GM21381 (cell line): ENCODE data around the gene KBTBD4.

Source experiments
- ATAC-seq: cut with Tn5 transposase; IDR thresholded peaks from one replicate; pipeline ENCODE4 v1.9.1; 2021; ENCODE audit warnings: mild to moderate bottlenecking, moderate library complexity; ENCODE audit not compliant: unreplicated experiment

The KBTBD4 gene

GRCh38 chr11:47578524-47579494, at the start of gene KBTBD4, which contains the start of gene NDUFS3:
Gene KBTBD4 (minus strand): TSS chr11:47578970. CDS start chr11:47578951, 19 bp downstream.
Gene NDUFS3 (plus strand): TSS chr11:47579074. CDS start chr11:47579092, 18 bp downstream.
- peak; percentile 92 for ATAC-seq

- ATAC-seq, result no peak
These were observed 49.3 kb upstream of the KBTBD4 start for GRCh38 chr11:47628026-47628425.

- no peak for ATAC-seq
These were observed 47.5 kb upstream of the KBTBD4 start for GRCh38 chr11:47626234-47626633.

- ATAC-seq, result no peak
These were observed 42.1 kb upstream of the KBTBD4 start for GRCh38 chr11:47620836-47621378.

GRCh38 chr11:47617417-47617809, 38.6 kb upstream of the KBTBD4 start:
- no peak for ATAC-seq

- no peak for ATAC-seq
These were observed 38.1 kb upstream of the KBTBD4 start for GRCh38 chr11:47616726-47617416.

GRCh38 chr11:47615249-47615648, 36.5 kb upstream of the KBTBD4 start:
- ATAC-seq, result no peak

- peak; percentile 87 for ATAC-seq
These were observed 32.6 kb upstream of the KBTBD4 start for GRCh38 chr11:47611348-47611794.

- ATAC-seq, result no peak
These were observed 30.9 kb upstream of the KBTBD4 start for GRCh38 chr11:47609675-47610074.

- ATAC-seq, result no peak
These were observed 28.6 kb upstream of the KBTBD4 start for GRCh38 chr11:47607380-47607779.

- no peak for ATAC-seq
These were observed 28.0 kb upstream of the KBTBD4 start for GRCh38 chr11:47606731-47607130.

GRCh38 chr11:47605921-47606320, 27.2 kb upstream of the KBTBD4 start:
- ATAC-seq, result no peak

- no peak for ATAC-seq
These were observed 24.5 kb upstream of the KBTBD4 start for GRCh38 chr11:47603295-47603694.

GRCh38 chr11:47599902-47600301, 21.1 kb upstream of the KBTBD4 start:
- no peak for ATAC-seq

- ATAC-seq, result no peak
These were observed 17.2 kb upstream of the KBTBD4 start for GRCh38 chr11:47595967-47596366.

GRCh38 chr11:47595029-47595428, 16.3 kb upstream of the KBTBD4 start:
- ATAC-seq, result no peak

- ATAC-seq, result no peak
These were observed 15.4 kb upstream of the KBTBD4 start, which contains the start of gene C1QTNF4 for GRCh38 chr11:47593934-47594855. Gene C1QTNF4 (minus strand): TSS chr11:47594411. CDS start chr11:47590810, 3,601 bp downstream.

- no peak for ATAC-seq
These were observed 14.7 kb upstream of the KBTBD4 start for GRCh38 chr11:47593492-47593933.

- ATAC-seq, result no peak
These were observed 14.2 kb upstream of the KBTBD4 start for GRCh38 chr11:47592970-47593369.

GRCh38 chr11:47592251-47592650, 13.5 kb upstream of the KBTBD4 start:
- no peak for ATAC-seq
